Endometrial microvascular endothelial cells (primary cell): Measurements from ENCODE around the gene GOLGA8T. TPM values are rescaled to one million over a fixed set of nuclear protein-coding genes. Genes with fewer than 3 reads are reported as not detected.
"Not testable (repeated sequence)": the region's sequence is repeated elsewhere in the genome, so short reads cannot be mapped to it uniquely, and the experiment has no call there.

Experiments
- in situ Hi-C: cut with HindIII; loops from 2 replicates; pipeline ENCODE4 v1.10.0; 2017; ENCODE audit warnings: low sequenced_read_pairs, low pct_unique_long_range_greater_than_20kb; ENCODE audit errors: inconsistent ontology term
- total RNA-seq: library from RNA; depleted of rRNA; stranded (reverse); fragments of >200 nt; gene quantifications from one replicate; pipeline ENCODE4 v1.2.3, GENCODE V29; 2015; ENCODE audit errors: inconsistent ontology term

GOLGA8T gene
- total RNA-seq, 1 donor from 2014 or later = not detected

GRCh38 chr15:30189754-30190153 is 54.9 kb downstream of the GOLGA8T start:
- in situ Hi-C loops = not testable (repeated sequence)

- in situ Hi-C loops = not testable (repeated sequence)
These were observed 56.3 kb downstream of the GOLGA8T start for GRCh38 chr15:30191143-30191542.

GRCh38 chr15:30191639-30192038 is 56.8 kb downstream of the GOLGA8T start:
- in situ Hi-C loops = not testable (repeated sequence)

GRCh38 chr15:30192119-30192745 is 57.4 kb downstream of the GOLGA8T start:
- in situ Hi-C loops = not testable (repeated sequence)

- in situ Hi-C loops = not testable (repeated sequence)
These were observed 58.0 kb downstream of the GOLGA8T start for GRCh38 chr15:30192892-30193291.

Other genes starting within 250 kb of the GOLGA8T start
- gene GOLGA8J, start 52.1 kb upstream of the GOLGA8T start, total RNA-seq = not detected